GM19467 (cell line): ENCODE results near the gene MSI1.
"Not testable (repeated sequence)": the region's sequence is repeated elsewhere in the genome, so short reads cannot be mapped to it uniquely, and the experiment has no call there.

Source experiments
- ATAC-seq: cut with Tn5 transposase; IDR thresholded peaks from one replicate; pipeline ENCODE4 v1.9.1; 2021; ENCODE audit warnings: mild to moderate bottlenecking, moderate library complexity; ENCODE audit not compliant: unreplicated experiment

The MSI1 gene

GRCh38 chr12:120358412-120359100 is 10.4 kb downstream of the MSI1 start:
- no peak for ATAC-seq

GRCh38 chr12:120357104-120357503 is 11.9 kb downstream of the MSI1 start:
- no peak for ATAC-seq

- peak; percentile 51 for ATAC-seq
Observed at GRCh38 chr12:120356567-120357030, 12.4 kb downstream of the MSI1 start.

- no peak for ATAC-seq
Observed at GRCh38 chr12:120353556-120354317, 15.2 kb downstream of the MSI1 start.

- no peak for ATAC-seq
Observed at GRCh38 chr12:120353136-120353535, 15.8 kb downstream of the MSI1 start.

DNA sequence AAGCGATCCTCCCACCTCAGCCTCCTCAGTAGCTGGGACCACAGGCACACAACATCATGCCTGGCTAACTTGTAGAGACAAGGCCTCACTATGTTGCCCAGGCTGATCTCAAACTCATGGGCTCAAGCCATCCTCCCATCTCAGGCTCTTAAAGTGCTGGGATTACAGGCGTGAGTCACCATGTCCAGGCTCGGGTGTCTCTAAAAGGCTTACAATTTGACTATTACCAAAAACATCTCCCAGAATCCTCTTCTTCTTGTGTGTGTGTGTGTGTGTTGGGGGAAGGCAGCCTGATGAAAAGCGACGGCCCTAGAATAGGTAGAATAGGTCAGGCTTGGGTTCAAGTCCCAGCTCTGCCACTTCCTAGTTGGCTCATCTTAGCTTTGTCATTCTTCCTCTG is 16.8 kb downstream of the MSI1 start:
- no peak for ATAC-seq

DNA sequence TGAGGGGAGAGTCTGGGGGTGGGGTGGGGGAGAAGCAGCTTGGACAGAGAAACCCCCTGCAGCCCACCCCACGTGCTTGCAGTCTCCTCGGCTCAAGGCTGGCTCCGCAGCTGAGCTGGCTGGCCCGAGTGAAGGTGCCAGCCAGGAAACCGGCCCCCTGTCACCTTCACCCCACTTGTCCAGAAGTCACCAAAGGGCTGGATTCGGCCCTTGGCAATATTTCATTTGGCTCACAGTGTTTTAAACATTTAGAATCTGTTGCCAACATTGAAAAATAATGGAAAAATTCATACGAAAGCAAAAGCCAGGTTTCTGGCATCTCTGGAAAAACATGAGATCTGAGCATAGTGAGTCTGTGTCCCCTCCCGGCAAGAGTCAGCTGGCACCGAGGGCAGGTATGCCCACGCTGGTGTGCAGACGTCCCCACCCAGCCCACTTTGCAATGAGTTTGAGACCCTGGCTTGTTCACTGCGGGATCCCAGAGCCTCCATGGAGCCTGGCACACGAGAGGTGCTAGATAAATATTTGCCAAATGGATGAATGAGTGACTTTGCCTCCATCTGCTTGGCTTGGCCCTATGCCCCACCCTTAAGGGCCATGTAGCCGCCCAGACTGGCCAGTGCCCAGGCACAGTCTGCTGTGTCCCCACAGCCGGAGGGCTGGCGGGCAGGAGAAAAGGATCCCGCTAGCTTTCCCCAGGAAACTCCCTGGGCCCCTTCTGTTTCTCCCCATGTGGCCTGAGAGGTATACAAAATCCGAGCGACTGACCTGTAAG is 18.2 kb downstream of the MSI1 start:
- no peak for ATAC-seq

DNA sequence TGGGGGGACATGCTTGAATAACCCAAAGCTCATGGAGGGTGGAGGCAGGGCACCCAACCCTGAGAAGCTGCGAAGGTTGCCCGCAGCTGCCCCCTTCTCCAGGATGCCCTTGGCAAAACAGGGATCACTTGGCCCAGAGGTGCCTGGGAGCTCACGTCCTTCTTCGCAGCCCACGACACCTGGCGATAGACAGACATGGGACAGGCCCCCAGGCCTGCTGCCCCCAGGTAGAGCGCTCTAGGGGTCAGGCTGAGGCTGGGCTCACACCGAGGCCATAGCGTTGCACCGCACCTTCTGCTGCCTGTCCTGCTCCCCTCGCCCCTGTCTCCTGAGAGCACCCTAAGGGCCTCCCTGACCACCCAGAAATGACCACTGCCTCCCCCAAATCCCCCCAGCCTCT is 21.2 kb downstream of the MSI1 start:
- ATAC-seq, result no peak

GRCh38 chr12:120346681-120347080 is 22.3 kb downstream of the MSI1 start:
- no peak for ATAC-seq

- no peak for ATAC-seq
Observed at GRCh38 chr12:120346031-120346430, 22.9 kb downstream of the MSI1 start.

DNA sequence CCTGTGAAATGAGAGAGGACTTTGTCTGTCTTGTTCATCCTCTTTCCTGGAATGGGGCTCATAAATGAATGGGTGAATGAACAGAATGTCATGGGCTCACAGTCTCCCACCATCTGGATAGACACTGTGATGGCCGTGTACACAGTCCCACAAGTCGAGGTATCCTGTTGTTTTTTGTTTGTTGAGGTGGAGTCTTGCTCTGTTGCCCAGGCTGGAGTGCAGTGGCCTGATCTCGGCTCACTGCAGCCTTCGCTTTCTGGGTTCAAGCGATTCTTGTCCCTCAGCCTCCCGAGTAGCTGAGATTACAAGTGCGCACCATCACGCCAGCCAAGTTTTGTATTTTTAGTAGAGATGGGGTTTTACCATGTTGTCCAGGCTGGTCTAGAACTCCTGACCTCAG is 25.3 kb downstream of the MSI1 start:
- ATAC-seq, result no peak

DNA sequence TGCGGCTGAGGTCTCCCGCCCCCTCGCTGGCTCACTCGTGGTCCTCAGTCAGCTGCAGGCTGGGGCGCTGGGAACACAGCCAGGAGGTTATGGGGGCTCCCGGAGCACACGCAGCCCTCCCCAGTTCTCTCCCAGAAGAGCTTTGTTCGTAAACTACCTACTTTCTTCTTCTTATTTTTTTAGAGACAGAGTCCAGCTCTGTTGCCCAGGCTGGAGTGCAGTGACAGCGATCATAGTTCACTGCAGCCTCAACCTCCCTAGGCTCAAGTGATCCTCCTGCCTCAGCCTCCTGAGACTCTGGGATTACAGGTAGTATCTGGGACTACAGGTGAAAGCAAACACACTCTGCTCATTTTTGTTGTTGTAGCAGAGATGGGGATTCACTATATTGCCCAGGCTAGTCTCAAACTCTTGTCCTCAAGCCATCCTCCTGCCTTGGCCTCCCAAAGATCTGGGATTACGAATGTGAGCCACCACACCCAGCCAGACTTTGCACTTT is 25.9 kb downstream of the MSI1 start:
- no peak for ATAC-seq

DNA sequence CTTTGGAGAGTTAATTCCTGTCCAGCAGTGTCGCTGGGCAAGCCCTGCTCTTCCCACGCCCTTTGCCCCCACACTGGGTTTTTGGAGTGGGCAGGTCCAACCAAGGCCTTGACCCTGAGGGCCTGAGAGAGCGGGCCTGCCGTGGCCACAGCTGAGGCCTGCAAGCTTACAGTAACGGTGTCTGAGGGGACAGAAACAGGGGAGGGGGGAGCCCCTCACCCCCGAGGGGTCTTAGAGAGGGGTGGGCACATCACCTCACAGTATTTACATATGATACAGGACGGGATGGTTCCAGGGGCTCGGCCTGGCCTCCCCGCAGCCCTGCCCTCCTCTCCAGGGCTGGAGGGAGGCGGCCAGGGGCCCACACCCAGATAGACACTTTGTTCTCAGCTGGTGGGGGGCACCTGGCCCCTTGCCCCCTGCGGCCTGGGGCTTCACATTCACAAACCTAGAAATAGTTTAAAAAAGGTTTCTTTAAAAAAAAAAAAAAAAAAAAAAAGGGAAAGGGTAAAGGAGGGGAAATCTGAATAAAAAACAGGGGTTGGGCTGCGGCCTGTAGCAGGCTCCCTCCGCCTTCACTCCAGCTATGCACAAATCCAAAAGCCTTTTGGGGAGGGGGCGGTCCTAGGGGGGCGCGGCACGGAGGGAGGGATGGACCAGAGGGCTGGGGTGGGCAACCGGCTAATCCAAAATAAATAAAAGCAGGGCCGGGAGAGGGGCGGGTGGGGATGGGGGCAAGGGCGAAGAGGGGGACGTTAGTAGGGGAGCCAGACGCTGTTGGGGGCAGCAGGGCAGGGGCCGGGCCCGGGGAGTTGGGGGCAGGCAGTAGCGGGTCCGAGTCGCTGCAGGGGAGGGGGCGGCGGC is 26.6 kb downstream of the MSI1 start:
- no peak for ATAC-seq

- no peak for ATAC-seq
Observed at GRCh38 chr12:120339256-120339655, 29.7 kb downstream of the MSI1 start.

- no peak for ATAC-seq
Observed at GRCh38 chr12:120337730-120338129, 31.2 kb downstream of the MSI1 start.

DNA sequence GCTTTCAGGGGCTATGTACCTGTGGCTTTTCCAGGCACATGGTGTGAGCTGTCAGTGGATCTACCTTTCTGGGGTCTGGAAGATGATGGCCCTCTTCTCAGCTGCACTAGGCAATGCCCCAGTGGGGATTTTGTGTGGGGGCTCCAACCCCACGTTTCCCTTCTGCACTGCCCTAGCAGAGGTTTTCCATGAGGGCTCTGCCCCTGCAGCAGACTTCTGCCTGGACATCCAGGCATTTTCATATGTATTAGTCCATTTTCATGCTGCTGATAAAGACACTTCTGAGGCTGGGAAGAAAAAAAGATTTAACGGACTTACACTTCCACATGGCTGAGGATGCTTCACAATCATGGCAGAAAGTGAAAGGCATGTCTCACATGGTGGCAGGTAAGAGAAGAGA is 32.6 kb downstream of the MSI1 start:
- ATAC-seq, result not testable (repeated sequence)

- ATAC-seq, result not testable (repeated sequence)
Observed at GRCh38 chr12:120335447-120335846, 33.5 kb downstream of the MSI1 start.

- no peak for ATAC-seq
Observed at GRCh38 chr12:120332523-120332922, 36.4 kb downstream of the MSI1 start.

GRCh38 chr12:120332041-120332440 is 36.9 kb downstream of the MSI1 start:
- ATAC-seq, result no peak

DNA sequence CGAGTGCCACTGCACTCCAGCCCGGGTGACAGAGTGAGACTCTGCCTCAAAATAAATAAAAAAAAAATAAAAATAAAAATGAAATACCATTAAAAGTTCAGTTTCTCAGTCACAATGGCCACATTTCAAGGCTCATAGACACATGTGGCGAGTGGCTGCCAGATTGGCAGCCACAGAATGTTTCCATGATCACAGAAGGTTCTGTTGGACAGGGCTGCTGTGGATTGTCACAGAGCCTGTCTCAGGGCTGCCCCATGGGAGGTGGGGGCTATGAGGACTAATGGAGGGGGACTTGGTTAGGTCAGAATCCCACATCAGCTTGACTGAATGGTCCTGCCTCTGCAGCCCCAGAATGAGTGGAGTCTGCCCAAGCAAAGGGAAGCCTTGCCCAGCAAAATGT is 37.6 kb downstream of the MSI1 start:
- ATAC-seq, result no peak
